CD4-positive, alpha-beta T cell (primary cell): Measurements from ENCODE around the gene ZNF711. TPM values are rescaled to one million over a fixed set of nuclear protein-coding genes. Genes with fewer than 3 reads are reported as not detected.

ENCODE experiments used
- total RNA-seq, 174 experiments: library from RNA in 2 of 174; stranded (reverse) in 2 of 174; gene quantifications; one replicate each; pipeline ENCODE4 v1.2.3 and lab custom pipeline; 2021 to 2026

ZNF711 gene
- total RNA-seq, 2 experiments from 2014 or later = 3.8 to 4.7 TPM

Other genes with a start within 250 kb of the ZNF711 start
- 1 to 10 TPM; 6.0 to 6.6 TPM for gene APOOL, start 240.1 kb upstream of the ZNF711 start, total RNA-seq
- not detected for gene SATL1, start 212 bp upstream of the ZNF711 start, total RNA-seq
- under 1 TPM; 0.05 to 0.17 TPM for gene POF1B, start 135.7 kb downstream of the ZNF711 start, total RNA-seq